Esophagus squamous epithelium (tissue), 5 donors: ENCODE data around the gene BHLHE23. TPM values are rescaled to one million over a fixed set of nuclear protein-coding genes. Genes with fewer than 3 reads are reported as not detected.

ENCODE experiments used
- DNase-seq: peaks from one replicate; lab custom pipeline; 2025; lab: John Stamatoyannopoulos, UW
- H3K27ac ChIP-seq, 4 donors: fragments of 200-600 bp; sonication (generic); one replicate each; pipeline ENCODE4 v1.5.1; 2016 to 2019; ENCODE audit warnings: mild to moderate bottlenecking in 1 of 4
- H3K27me3 ChIP-seq, 4 donors: fragments of 200-600 bp; sonication (generic); 1 replicate in 3 of 4; 2 replicates in 1 of 4; pipeline versions ENCODE4 v1.5.1 to v1.6.0; 2017 to 2021; ENCODE audit warnings: antibody characterized with exemption in 1 of 4
- H3K36me3 ChIP-seq, 3 donors: fragments of 200-600 bp; sonication (generic); one replicate each; pipeline ENCODE4 v1.5.1; 2016 to 2019
- H3K4me1 ChIP-seq, 3 donors: fragments of 200-600 bp; sonication (generic); one replicate each; pipeline ENCODE4 v1.5.1; 2017 to 2019
- H3K4me3 ChIP-seq, 4 donors: fragments of 200-600 bp; sonication (generic); 1 replicate in 3 of 4; 2 replicates in 1 of 4; pipeline ENCODE4 v1.5.1; 2016 to 2019; ENCODE audit warnings: mild to moderate bottlenecking in 2 of 4, moderate library complexity in 1 of 4
- H3K9me3 ChIP-seq, 3 donors: fragments of 200-600 bp; sonication (generic); one replicate each; pipeline ENCODE4 v1.5.1; 2016 to 2019
- CTCF ChIP-seq, 6 experiments: fragments of 450-650 bp in 4 of 6; fragments of 200-600 bp in 2 of 6; sonication (generic) in 2 of 6; IDR thresholded peaks; one replicate each; pipeline ENCODE4 v1.5.1; 2016 to 2019; ENCODE audit warnings: antibody characterized with exemption in 6 of 6, mild to moderate bottlenecking in 4 of 6, moderate library complexity in 4 of 6
- POLR2A ChIP-seq, 4 donors: fragments of 450-650 bp; IDR thresholded peaks; one replicate each; pipeline ENCODE4 v1.6.1; 2017; ENCODE audit warnings: antibody characterized with exemption in 4 of 4, mild to moderate bottlenecking in 4 of 4, moderate library complexity in 3 of 4
- WGBS, 2 donors: methylation state at CpG; one replicate each; pipeline ENCODE4 v1.1.5; 2018; 5-methylcytosine and 5-hydroxymethylcytosine counted together
- intact Hi-C: fragments of 100-400 bp; cut with DNase I; formaldehyde crosslinking; loops from one replicate; pipeline ENCODE4 v1.15.0; 2022
- total RNA-seq, 4 donors: library from RNA; depleted of rRNA; stranded (reverse); fragments of >200 nt; gene quantifications; one replicate each; pipeline ENCODE4 v1.1.0, GENCODE V29; 2016
- donor health status: DM: yes; HTN: yes; CAD: no.

The BHLHE23 gene
- total RNA-seq, 4 donors from 2014 or later = not detected

GRCh38 chr20:63022501-63022900, 15.7 kb upstream of the BHLHE23 start:
- no peak for DNase-seq
- H3K27ac ChIP-seq = no peak overlapping the region
- WGBS, 2 donors = 50 to 73% methylated on average over 4 to 5 of the region's 12 CpGs
- no peak for TF ChIP-seq CTCF (IDR thresholded peaks at IDR 0.05)
- no peak for TF ChIP-seq POLR2A (IDR thresholded peaks at IDR 0.05)
- intact Hi-C loops = no loop called here
- no peak overlapping the region for H3K4me3 ChIP-seq
- no peaks in the 10 kb centered on the region for H3K36me3 ChIP-seq
- H3K4me1 ChIP-seq = peaks cover 0 to 10% (median 0%) of the 10 kb centered on the region in 3 donors
- H3K27me3 ChIP-seq = peaks cover 0 to 100% (median 11%) of the 10 kb centered on the region in 4 donors
- no peaks in the 10 kb centered on the region for H3K9me3 ChIP-seq

- no peak overlapping the region for H3K4me3 ChIP-seq
- H3K27ac ChIP-seq = no peak overlapping the region
- no peaks in the 10 kb centered on the region for H3K36me3 ChIP-seq
- intact Hi-C loops = no loop called here
- WGBS, 2 donors = 53 to 61% methylated on average over 7 to 8 of the region's 40 CpGs
- H3K27me3 ChIP-seq = peaks cover 0 to 100% (median 9%) of the 10 kb centered on the region in 4 donors
- no peak for DNase-seq
- peaks cover 0 to 10% (median 0%) of the 10 kb centered on the region in 3 donors for H3K4me1 ChIP-seq
- no peaks in the 10 kb centered on the region for H3K9me3 ChIP-seq
- TF ChIP-seq POLR2A (IDR thresholded peaks at IDR 0.05) (no peak), CTCF (IDR thresholded peaks at IDR 0.05) (no peak)
These were observed 14.9 kb upstream of the BHLHE23 start for GRCh38 chr20:63021356-63022321.

GRCh38 chr20:63020681-63021080, 13.9 kb upstream of the BHLHE23 start:
- H3K27ac ChIP-seq = no peak overlapping the region
- peaks cover 0 to 6% (median 0%) of the 10 kb centered on the region in 3 donors for H3K4me1 ChIP-seq
- no peaks in the 10 kb centered on the region for H3K36me3 ChIP-seq
- no peaks in the 10 kb centered on the region for H3K9me3 ChIP-seq
- 76 to 82% methylated on average over 10 of the region's 10 CpGs for WGBS, 2 donors
- no peak for TF ChIP-seq CTCF (IDR thresholded peaks at IDR 0.05)
- no peak for TF ChIP-seq POLR2A (IDR thresholded peaks at IDR 0.05)
- DNase-seq = no peak
- H3K27me3 ChIP-seq = peaks cover 0 to 100% (median 8%) of the 10 kb centered on the region in 4 donors
- intact Hi-C loops = no loop called here
- no peak overlapping the region for H3K4me3 ChIP-seq

- Histone ChIP-seq H3K27me3 (peaks cover 0 to 100% (median 10%) of the 10 kb centered on the region in 4 donors), H3K4me3 (no peak overlapping the region), H3K36me3 (no peaks in the 10 kb centered on the region), H3K27ac (no peak overlapping the region), H3K4me1 (no peaks in the 10 kb centered on the region), H3K9me3 (peaks cover 0 to 12% (median 8%) of the 10 kb centered on the region in 3 donors)
- 80% methylated on average over 2 of the region's 25 CpGs; no CpG with 5 or more reads in 1 of the 2 donors for WGBS, 2 donors
- no peak for TF ChIP-seq CTCF (IDR thresholded peaks at IDR 0.05)
- TF ChIP-seq POLR2A (IDR thresholded peaks at IDR 0.05) = no peak
- no peak for DNase-seq
- intact Hi-C loops = loop anchor here (10.0 kb wide), 1 partner anchor 143 kb away; no protein-coding TSS in a partner anchor
These were observed 11.2 kb upstream of the BHLHE23 start for GRCh38 chr20:63017826-63018411.
